H1 (cell line): Measurements from ENCODE around the gene CYTH1. TPM values are rescaled to one million over a fixed set of nuclear protein-coding genes. Genes with fewer than 3 reads are reported as not detected.

ENCODE experiments used
- CTCF ChIA-PET: fragments of 300-600 bp; sonication (Branson Sonifier 250); formaldehyde crosslinking; loops from one replicate; lab custom pipeline; 2021; ENCODE audit not compliant: partially characterized antibody; lab: Charles Lee
- POLR2A ChIA-PET: fragments of 300-600 bp; sonication (Branson Sonifier 250); formaldehyde crosslinking; loops from one replicate; lab custom pipeline; 2021; ENCODE audit warnings: inconsistent platforms; ENCODE audit not compliant: partially characterized antibody; lab: Charles Lee
- DNase-seq, 2 experiments: peaks; one replicate each; pipeline versions ENCODE4 v3.0.0 to v3.0.0-alpha.2; 2010 to 2022; ENCODE audit warnings: low spot score in 2 of 2, low read depth in 1 of 2, mixed read lengths in 1 of 2
- FAIRE-seq: peaks from 2 replicates; lab custom pipeline; 2011; peaks lifted over from hg19 to GRCh38; lab: Jason Lieb, UNC
- H2AFZ ChIP-seq: 2 replicates; pipeline ENCODE4 v1.8.1; 2012; ENCODE audit warnings: low read length, inconsistent platforms
- H2AK5ac ChIP-seq: 2 replicates; pipeline ENCODE4 v1.6.1; 2013; ENCODE audit warnings: low read depth, low read length
- H2BK120ac ChIP-seq: replicated peaks from 2 replicates; pipeline ENCODE3; 2013; ENCODE audit warnings: low read depth, low read length, inconsistent platforms
- H2BK12ac ChIP-seq: 2 replicates; pipeline ENCODE4 v1.6.1; 2013; ENCODE audit warnings: low read depth, low read length
- H2BK15ac ChIP-seq: 2 replicates; pipeline ENCODE4 v1.6.1; 2013; ENCODE audit warnings: low read length
- H2BK20ac ChIP-seq: 2 replicates; pipeline ENCODE4 v1.6.1; 2013; ENCODE audit warnings: low read length
- H2BK5ac ChIP-seq: 2 replicates; pipeline ENCODE4 v1.6.1; 2013; ENCODE audit warnings: low read depth, low read length
- H3K14ac ChIP-seq: 2 replicates; pipeline ENCODE4 v1.6.1; 2013; ENCODE audit warnings: inconsistent platforms; ENCODE audit not compliant: insufficient read length
- H3K18ac ChIP-seq: 2 replicates; pipeline ENCODE4 v1.6.1; 2013; ENCODE audit warnings: low read length; ENCODE audit errors: extremely low read depth
- H3K23ac ChIP-seq: 2 replicates; pipeline ENCODE4 v1.6.1; 2013; ENCODE audit warnings: inconsistent platforms; ENCODE audit not compliant: insufficient read length
- H3K23me2 ChIP-seq: 2 replicates; pipeline ENCODE4 v1.6.1; 2013; ENCODE audit warnings: low read depth, low read length
- H3K27ac ChIP-seq: 2 replicates; pipeline ENCODE4 v1.6.1; 2011; ENCODE audit warnings: low read depth, low read length, inconsistent platforms
- H3K27me3 ChIP-seq, 4 experiments: replicated peaks in 1 of 4; 1 replicate in 1 of 4; 2 replicates in 3 of 4; pipeline versions ENCODE4 v1.6.1 to v1.8.1; 2011 to 2013; ENCODE audit warnings: low read length in 3 of 4, mild to moderate bottlenecking in 3 of 4, inconsistent platforms in 2 of 4, mixed read lengths in 2 of 4, moderate library complexity in 1 of 4; ENCODE audit not compliant: control insufficient read depth in 3 of 4, insufficient read depth in 3 of 4; ENCODE audit errors: extremely low read depth in 1 of 4
- H3K36me3 ChIP-seq, 4 experiments: 2 replicates each; pipeline versions ENCODE4 v1.6.1 to v1.8.1; 2011 to 2013; ENCODE audit warnings: mild to moderate bottlenecking in 4 of 4, low read length in 3 of 4, moderate library complexity in 2 of 4, control low read depth in 1 of 4, inconsistent platforms in 1 of 4; ENCODE audit not compliant: insufficient read depth in 4 of 4, control insufficient read depth in 2 of 4
- H3K4ac ChIP-seq: replicated peaks from 2 replicates; pipeline ENCODE3; 2013; ENCODE audit warnings: low read length, low read depth, mixed read lengths, inconsistent platforms; ENCODE audit not compliant: insufficient read length
- H3K4me1 ChIP-seq, 4 experiments: replicated peaks in 1 of 4; 1 replicate in 1 of 4; 2 replicates in 3 of 4; pipeline versions ENCODE4 v1.6.1 to v1.8.1; 2011 to 2013; ENCODE audit warnings: low read length in 3 of 4, inconsistent platforms in 2 of 4, mixed read lengths in 1 of 4; ENCODE audit not compliant: insufficient read depth in 4 of 4, control insufficient read depth in 3 of 4
- H3K4me2 ChIP-seq, 2 experiments: 2 replicates each; pipeline versions ENCODE4 v1.6.1 to v1.8.1; 2011 to 2013; ENCODE audit warnings: low read depth in 2 of 2, low read length in 2 of 2, control low read depth in 1 of 2, inconsistent platforms in 1 of 2, mild to moderate bottlenecking in 1 of 2; ENCODE audit not compliant: insufficient read depth in 1 of 2
- H3K4me3 ChIP-seq, 4 experiments: fragments of 200-600, 300-600 bp in 1 of 4; sonication (generic), shearing (Covaris generic), sonication (Bioruptor Twin) in 1 of 4; 2 replicates each; pipeline versions ENCODE4 v1.5.1 to v1.8.1; 2011 to 2016; ENCODE audit warnings: low read length in 4 of 4, low read depth in 3 of 4, control low read depth in 2 of 4, inconsistent platforms in 2 of 4, mild to moderate bottlenecking in 2 of 4, mixed read lengths in 1 of 4, moderate library complexity in 1 of 4; ENCODE audit not compliant: insufficient read depth in 2 of 4; ENCODE audit errors: extremely low read depth in 1 of 4
- H3K56ac ChIP-seq: replicated peaks from 2 replicates; pipeline ENCODE3; 2013; ENCODE audit warnings: low read depth, mild to moderate bottlenecking, mixed read lengths, low read length, inconsistent platforms; ENCODE audit not compliant: insufficient read length
- H3K79me1 ChIP-seq: 2 replicates; pipeline ENCODE4 v1.6.1; 2013; ENCODE audit warnings: low read depth, low read length, control low read depth
- H3K79me2 ChIP-seq, 2 experiments: 2 replicates each; pipeline versions ENCODE4 v1.6.1 to v1.8.1; 2012 to 2013; ENCODE audit warnings: low read length in 2 of 2, mild to moderate bottlenecking in 2 of 2, inconsistent platforms in 1 of 2; ENCODE audit not compliant: insufficient read depth in 2 of 2, control insufficient read depth in 1 of 2
- H3K9ac ChIP-seq, 4 experiments: replicated peaks in 1 of 4; 1 replicate in 1 of 4; 2 replicates in 3 of 4; pipeline versions ENCODE4 v1.6.1 to v1.8.1; 2011 to 2013; ENCODE audit warnings: low read depth in 3 of 4, low read length in 3 of 4, control low read depth in 2 of 4, mild to moderate bottlenecking in 2 of 4, moderate library complexity in 2 of 4, inconsistent platforms in 1 of 4; ENCODE audit errors: extremely low read depth in 1 of 4
- H3K9me3 ChIP-seq, 2 experiments: 2 replicates each; pipeline versions ENCODE4 v1.6.1 to v1.8.1; 2012 to 2013; ENCODE audit warnings: mild to moderate bottlenecking in 2 of 2, moderate library complexity in 2 of 2, control low read depth in 1 of 2, inconsistent platforms in 1 of 2, low read depth in 1 of 2, low read length in 1 of 2, mixed read lengths in 1 of 2; ENCODE audit not compliant: insufficient read depth in 2 of 2
- H4K20me1 ChIP-seq, 2 experiments: replicated peaks in 1 of 2; 2 replicates each; pipeline versions ENCODE3 to v1.8.1; 2011 to 2013; ENCODE audit warnings: inconsistent platforms in 2 of 2, low read length in 2 of 2, mild to moderate bottlenecking in 1 of 2; ENCODE audit not compliant: insufficient read depth in 2 of 2, control insufficient read depth in 1 of 2
- H4K5ac ChIP-seq: 2 replicates; pipeline ENCODE4 v1.6.1; 2013; ENCODE audit warnings: low read length, low read depth, mixed read lengths, inconsistent platforms; ENCODE audit not compliant: insufficient read length
- H4K8ac ChIP-seq: 2 replicates; pipeline ENCODE4 v1.8.0; 2013; ENCODE audit warnings: mild to moderate bottlenecking, moderate library complexity, low read length, inconsistent platforms; ENCODE audit not compliant: insufficient read depth; ENCODE audit errors: extremely low read depth
- H4K91ac ChIP-seq: replicated peaks from 2 replicates; pipeline ENCODE3; 2013; ENCODE audit warnings: low read length, mixed read lengths, inconsistent platforms; ENCODE audit not compliant: insufficient read length
- ATF3 ChIP-seq: IDR thresholded peaks from 2 replicates; pipeline ENCODE4 v1.6.1; 2011; ENCODE audit warnings: low read depth, mild to moderate bottlenecking, low read length; ENCODE audit not compliant: insufficient read depth
- BRCA1 ChIP-seq: IDR thresholded peaks from 2 replicates; pipeline ENCODE4 v1.6.1; 2012; ENCODE audit warnings: low read depth, low read length, improper control_type of control experiment
- EGR1 ChIP-seq: IDR thresholded peaks from 2 replicates; pipeline ENCODE4 v1.6.1; 2011; ENCODE audit warnings: low read depth, low read length, borderline replicate concordance
- EP300 ChIP-seq, 2 experiments: IDR thresholded peaks; 1 replicate in 1 of 2; 2 replicates in 1 of 2; pipeline ENCODE4 v1.6.1; 2011 to 2012; ENCODE audit warnings: low read depth in 2 of 2, low read length in 2 of 2, mild to moderate bottlenecking in 2 of 2, borderline replicate concordance in 1 of 2, inconsistent platforms in 1 of 2, moderate library complexity in 1 of 2
- EZH2 ChIP-seq: fragments of 200-600 bp; sonication (generic); IDR thresholded peaks from 2 replicates; pipeline ENCODE4 v1.7.1; 2012; ENCODE audit warnings: low read depth, mild to moderate bottlenecking, moderate library complexity, low read length, inconsistent platforms; ENCODE audit not compliant: severe bottlenecking
- KDM1A ChIP-seq: fragments of 200-600, 300-600 bp; sonication (generic); IDR thresholded peaks from 2 replicates; pipeline ENCODE4 v1.7.1; 2016; ENCODE audit warnings: mild to moderate bottlenecking, low read length, borderline replicate concordance
- PHF8 ChIP-seq: fragments of 200-600 bp; sonication (generic); conservative IDR thresholded peaks from 2 replicates; pipeline ENCODE4 v1.7.1; 2012; ENCODE audit warnings: low read depth, mild to moderate bottlenecking, inconsistent platforms, low read length, moderate library complexity
- RBBP5 ChIP-seq: IDR thresholded peaks from 2 replicates; pipeline ENCODE4 v1.7.1; 2012; ENCODE audit warnings: low read depth, mild to moderate bottlenecking, inconsistent platforms, low read length, moderate library complexity, borderline replicate concordance
- SAP30 ChIP-seq: fragments of 300-600 bp; sonication (generic); IDR thresholded peaks from 2 replicates; pipeline ENCODE4 v1.7.1; 2012; ENCODE audit warnings: low read length, moderate library complexity, mild to moderate bottlenecking, inconsistent platforms; ENCODE audit not compliant: insufficient read depth, insufficient replicate concordance
- YY1 ChIP-seq: IDR thresholded peaks from 2 replicates; pipeline ENCODE4 v1.6.1; 2011; ENCODE audit warnings: low read depth, mild to moderate bottlenecking, low read length
- ZNF274 ChIP-seq: IDR thresholded peaks from 2 replicates; pipeline ENCODE4 v1.7.0; 2012; ENCODE audit warnings: low read length, borderline replicate concordance; ENCODE audit errors: extremely low read depth
- WGBS, 2 experiments: shearing (Covaris generic) in 1 of 2; methylation state at CpG; one replicate each; pipeline versions ENCODE4 v1.1.6 to v1.1.7; 2013 to 2015; ENCODE audit warnings: low lambda C conversion rate in 2 of 2, mixed read lengths in 2 of 2, inconsistent platforms in 1 of 2, low coverage in 1 of 2, missing lambda C conversion rate in 1 of 2; ENCODE audit not compliant: insufficient replicate concordance in 2 of 2, insufficient coverage in 1 of 2, insufficient read length in 1 of 2; ENCODE audit errors: extremely low coverage in 1 of 2, missing lambda C conversion rate in 1 of 2; 5-methylcytosine and 5-hydroxymethylcytosine counted together
- polyA plus RNA-seq, 7 experiments: library from polyadenylated mRNA; depleted of rRNA in 3 of 7; stranded (reverse) in 5 of 7; unstranded in 2 of 7; fragments of >200 nt in 5 of 7; fragments of 200-250 nt in 2 of 7; gene quantifications; 1 replicate in 5 of 7; 2 replicates in 1 of 7; 4 replicates in 1 of 7; pipeline versions ENCODE4 v1.2.1 to v1.2.3, GENCODE V29; 2011 to 2013; ENCODE audit warnings: missing spikeins in 2 of 7, mixed read lengths in 2 of 7
- total RNA-seq: library from RNA; stranded (reverse); fragmentation: NEBNext Ultra II Directional; extraction: Animal tissue kit (Norgen Biotek cat#: 25700); gene quantifications from 2 replicates; pipeline ENCODE4 v1.2.1, GENCODE V29; 2021

Gene CYTH1
- total and polyA plus RNA-seq, 2 of the 8 experiments (the other 6 are each of a cell fraction or from before 2014, with no cell fraction given) = 12.8 to 14.8 TPM

- H3K79me2 ChIP-seq = no peaks in the 10 kb centered on the region
- CTCF ChIA-PET = interaction anchor here (0.6 kb wide), 1 partner anchor 39 kb away, joined by 3 read pairs; no protein-coding TSS in a partner anchor
- no peak for FAIRE-seq
- TF ChIP-seq EGR1 = no peak
- no peak for TF ChIP-seq PHF8
- no peak for TF ChIP-seq RBBP5
- no peak for TF ChIP-seq ATF3
- no peak for TF ChIP-seq EZH2
- no peak for TF ChIP-seq ZNF274
- TF ChIP-seq YY1 = no peak
- no peak for TF ChIP-seq SAP30
- TF ChIP-seq KDM1A = no peak
- no peak for TF ChIP-seq EP300 (IDR thresholded peaks at IDR 0.05; ENCODE audit: borderline replicate concordance in 1 of 2, low read depth in 2 of 2, low read length in 2 of 2)
- no peak for TF ChIP-seq BRCA1
These were observed 21.2 kb upstream of the CYTH1 start for GRCh38 chr17:78803186-78803845.

More at GRCh38 chr17:78803186-78803845, 21.2 kb upstream of the CYTH1 start:
- Histone ChIP-seq H2AFZ (no peak overlapping the region), H2BK120ac (no peak overlapping the region), H2BK12ac (no peak overlapping the region), H4K5ac (no peak overlapping the region), H2BK5ac (no peak overlapping the region), H3K56ac (no peak overlapping the region), H3K14ac (no peak overlapping the region), H2BK20ac (no peak overlapping the region), H4K20me1 (peaks cover 16 to 19% of the 10 kb centered on the region in 2 experiments), H2BK15ac (no peak overlapping the region), H2AK5ac (no peak overlapping the region), H3K9me3 (no peaks in the 10 kb centered on the region), H3K9ac (no peak overlapping the region), H3K36me3 (peaks cover 31 to 63% (median 56%) of the 10 kb centered on the region in 4 experiments), H3K79me1 (peaks cover 6% of the 10 kb centered on the region; the same call in 1 of the 2 replicates), H4K8ac (no peak overlapping the region), H3K4me1 (no peaks in the 10 kb centered on the region), H3K4ac (no peak overlapping the region), H3K18ac (no peak overlapping the region), H3K27ac (no peak overlapping the region), H3K23ac (no peak overlapping the region), H3K4me2 (no peak overlapping the region), H3K4me3 (no peak overlapping the region), H3K23me2 (no peaks in the 10 kb centered on the region), H4K91ac (no peak overlapping the region), H3K27me3 (no peaks in the 10 kb centered on the region; a peak in 1 of 7 replicates)
- POLR2A ChIA-PET = no interaction called here
- DNase-seq = no peak
- WGBS, 2 experiments = 97% methylated on average over 18 of the region's 21 CpGs; no CpG with 5 or more reads in 1 of the 2 experiments
